Spleen (tissue), 7 donors: ENCODE measurements around the gene TLE1.
"Not testable (repeated sequence)": the region's sequence is repeated elsewhere in the genome, so short reads cannot be mapped to it uniquely, and the experiment has no call there.

ENCODE experiments used
- POLR2A ChIP-seq, 3 donors: fragments of 450-650 bp; IDR thresholded peaks; one replicate each; pipeline ENCODE4 v1.5.1; 2017; ENCODE audit warnings: antibody characterized with exemption in 3 of 3, mild to moderate bottlenecking in 1 of 3
- POLR2AphosphoS5 ChIP-seq, 3 donors: sonication (generic); formaldehyde crosslinking; IDR thresholded peaks; one replicate each; pipeline ENCODE4 v1.5.1; 2017; ENCODE audit warnings: antibody characterized with exemption in 3 of 3
- TF ChIP-seq, protein P1 (sequence below), 11 experiments: fragments of 200-600 bp in 7 of 11; fragments of 450-650 bp in 4 of 11; sonication (generic) in 4 of 11; IDR thresholded peaks in 8 of 11; conservative IDR thresholded peaks in 3 of 11; 1 replicate in 7 of 11; 2 replicates in 4 of 11; pipeline versions ENCODE4 v1.4.0 to v1.8.0; 2016 to 2021; ENCODE audit warnings: antibody characterized with exemption in 11 of 11, inconsistent platforms in 4 of 11, mild to moderate bottlenecking in 1 of 11
- donor health status: DM: no; HTN: no; CAD: no; lungs with moderate emphysema.
- donor health status: DM: no; HTN: no; CAD: no.
- donor health status: DM: no; HTN: no; CAD: no.

DNA sequence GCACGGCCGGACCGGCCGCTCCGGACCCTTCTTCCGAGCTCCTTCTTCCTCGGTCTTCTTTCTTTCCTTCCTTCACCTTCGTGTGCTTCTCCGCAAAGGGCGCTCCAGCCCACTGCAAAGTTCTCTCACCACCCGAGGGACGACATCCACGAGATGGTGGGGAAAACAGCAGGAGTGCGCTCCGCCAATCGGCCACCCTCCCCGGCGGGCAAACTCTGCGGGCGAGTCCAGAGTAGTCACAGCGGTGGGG lies 329 bp downstream of the TLE1 start:
- TF ChIP-seq, protein P1, sequence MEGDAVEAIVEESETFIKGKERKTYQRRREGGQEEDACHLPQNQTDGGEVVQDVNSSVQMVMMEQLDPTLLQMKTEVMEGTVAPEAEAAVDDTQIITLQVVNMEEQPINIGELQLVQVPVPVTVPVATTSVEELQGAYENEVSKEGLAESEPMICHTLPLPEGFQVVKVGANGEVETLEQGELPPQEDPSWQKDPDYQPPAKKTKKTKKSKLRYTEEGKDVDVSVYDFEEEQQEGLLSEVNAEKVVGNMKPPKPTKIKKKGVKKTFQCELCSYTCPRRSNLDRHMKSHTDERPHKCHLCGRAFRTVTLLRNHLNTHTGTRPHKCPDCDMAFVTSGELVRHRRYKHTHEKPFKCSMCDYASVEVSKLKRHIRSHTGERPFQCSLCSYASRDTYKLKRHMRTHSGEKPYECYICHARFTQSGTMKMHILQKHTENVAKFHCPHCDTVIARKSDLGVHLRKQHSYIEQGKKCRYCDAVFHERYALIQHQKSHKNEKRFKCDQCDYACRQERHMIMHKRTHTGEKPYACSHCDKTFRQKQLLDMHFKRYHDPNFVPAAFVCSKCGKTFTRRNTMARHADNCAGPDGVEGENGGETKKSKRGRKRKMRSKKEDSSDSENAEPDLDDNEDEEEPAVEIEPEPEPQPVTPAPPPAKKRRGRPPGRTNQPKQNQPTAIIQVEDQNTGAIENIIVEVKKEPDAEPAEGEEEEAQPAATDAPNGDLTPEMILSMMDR (IDR thresholded peaks at IDR 0.05 in 8 of 11, conservative IDR thresholded peaks at IDR 0.05 in 3 of 11) = not testable (repeated sequence)
- TF ChIP-seq POLR2AphosphoS5, POLR2A (IDR thresholded peaks at IDR 0.05): not testable (repeated sequence)
